ENCODE measurements around the gene ACACB.

- no peak for TF ChIP-seq POLR2A (IDR thresholded peaks at IDR 0.05)
- TF ChIP-seq, protein P1, sequence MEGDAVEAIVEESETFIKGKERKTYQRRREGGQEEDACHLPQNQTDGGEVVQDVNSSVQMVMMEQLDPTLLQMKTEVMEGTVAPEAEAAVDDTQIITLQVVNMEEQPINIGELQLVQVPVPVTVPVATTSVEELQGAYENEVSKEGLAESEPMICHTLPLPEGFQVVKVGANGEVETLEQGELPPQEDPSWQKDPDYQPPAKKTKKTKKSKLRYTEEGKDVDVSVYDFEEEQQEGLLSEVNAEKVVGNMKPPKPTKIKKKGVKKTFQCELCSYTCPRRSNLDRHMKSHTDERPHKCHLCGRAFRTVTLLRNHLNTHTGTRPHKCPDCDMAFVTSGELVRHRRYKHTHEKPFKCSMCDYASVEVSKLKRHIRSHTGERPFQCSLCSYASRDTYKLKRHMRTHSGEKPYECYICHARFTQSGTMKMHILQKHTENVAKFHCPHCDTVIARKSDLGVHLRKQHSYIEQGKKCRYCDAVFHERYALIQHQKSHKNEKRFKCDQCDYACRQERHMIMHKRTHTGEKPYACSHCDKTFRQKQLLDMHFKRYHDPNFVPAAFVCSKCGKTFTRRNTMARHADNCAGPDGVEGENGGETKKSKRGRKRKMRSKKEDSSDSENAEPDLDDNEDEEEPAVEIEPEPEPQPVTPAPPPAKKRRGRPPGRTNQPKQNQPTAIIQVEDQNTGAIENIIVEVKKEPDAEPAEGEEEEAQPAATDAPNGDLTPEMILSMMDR (IDR thresholded peaks at IDR 0.05): no peak
Observed at GRCh38 chr12:109289004-109289403, 172.6 kb downstream of the ACACB start.

All from heart left ventricle (tissue), 13 donors.